HEK293 (cell line): ENCODE data around the gene PRELID2.

ENCODE experiments used
- SP7 ChIP-seq: fragments of 450-650 bp; formaldehyde crosslinking; IDR thresholded peaks from 2 replicates; pipeline ENCODE4 v1.5.1; 2016; ENCODE audit warnings: missing biosample characterization, missing genetic modification characterization
- ZNF521 ChIP-seq: fragments of 450-650 bp; formaldehyde crosslinking; IDR thresholded peaks from 2 replicates; pipeline ENCODE4 v1.5.1; 2017; ENCODE audit warnings: missing biosample characterization, mild to moderate bottlenecking, missing genetic modification characterization
- ZNF776 ChIP-seq: fragments of 450-650 bp; formaldehyde crosslinking; IDR thresholded peaks from 2 replicates; pipeline ENCODE4 v1.5.0; 2017; ENCODE audit warnings: missing biosample characterization, missing genetic modification characterization, borderline replicate concordance
- TF ChIP-seq, protein P1 (sequence below): fragments of 450-650 bp; formaldehyde crosslinking; IDR thresholded peaks from 2 replicates; pipeline ENCODE4 v1.5.1; 2016; ENCODE audit warnings: missing biosample characterization, missing genetic modification characterization

DNA sequence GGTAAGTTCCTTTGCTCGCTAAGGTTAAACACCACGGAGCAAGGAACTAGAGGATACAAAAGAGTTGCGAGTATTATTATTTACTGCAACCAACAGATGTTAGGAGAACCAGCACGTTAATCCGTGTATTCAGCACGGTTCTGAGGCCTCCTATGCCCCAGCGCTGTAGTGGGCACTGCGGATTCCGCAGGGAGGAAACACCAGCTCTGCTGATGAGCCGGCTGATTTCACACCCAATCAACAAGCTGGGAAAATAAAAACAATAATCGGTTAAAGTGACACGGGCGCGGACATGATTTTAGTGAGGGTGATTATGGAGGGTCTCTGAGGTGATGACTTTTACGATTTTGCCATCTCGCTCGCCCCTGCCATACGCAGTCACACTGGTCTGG is 702 bp upstream of the PRELID2 start:
- TF ChIP-seq, protein P1, sequence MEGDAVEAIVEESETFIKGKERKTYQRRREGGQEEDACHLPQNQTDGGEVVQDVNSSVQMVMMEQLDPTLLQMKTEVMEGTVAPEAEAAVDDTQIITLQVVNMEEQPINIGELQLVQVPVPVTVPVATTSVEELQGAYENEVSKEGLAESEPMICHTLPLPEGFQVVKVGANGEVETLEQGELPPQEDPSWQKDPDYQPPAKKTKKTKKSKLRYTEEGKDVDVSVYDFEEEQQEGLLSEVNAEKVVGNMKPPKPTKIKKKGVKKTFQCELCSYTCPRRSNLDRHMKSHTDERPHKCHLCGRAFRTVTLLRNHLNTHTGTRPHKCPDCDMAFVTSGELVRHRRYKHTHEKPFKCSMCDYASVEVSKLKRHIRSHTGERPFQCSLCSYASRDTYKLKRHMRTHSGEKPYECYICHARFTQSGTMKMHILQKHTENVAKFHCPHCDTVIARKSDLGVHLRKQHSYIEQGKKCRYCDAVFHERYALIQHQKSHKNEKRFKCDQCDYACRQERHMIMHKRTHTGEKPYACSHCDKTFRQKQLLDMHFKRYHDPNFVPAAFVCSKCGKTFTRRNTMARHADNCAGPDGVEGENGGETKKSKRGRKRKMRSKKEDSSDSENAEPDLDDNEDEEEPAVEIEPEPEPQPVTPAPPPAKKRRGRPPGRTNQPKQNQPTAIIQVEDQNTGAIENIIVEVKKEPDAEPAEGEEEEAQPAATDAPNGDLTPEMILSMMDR (tag by site-specific recombination), result no peak
- TF ChIP-seq ZNF776 (tag by site-specific recombination) (no peak), SP7 (tag by site-specific recombination) (no peak), ZNF521 (no peak)
